Muscle of leg (tissue), 11 donors: ENCODE measurements around the gene CTXND1. TPM values are rescaled to one million over a fixed set of nuclear protein-coding genes. Genes with fewer than 3 reads are reported as not detected.
"Not testable (repeated sequence)": the region's sequence is repeated elsewhere in the genome, so short reads cannot be mapped to it uniquely, and the experiment has no call there.

Experiments used
- DNase-seq: peaks from one replicate; pipeline ENCODE4 v3.0.0; 2013
- H3K27ac ChIP-seq: one replicate; pipeline ENCODE4 v1.5.1; 2013; ENCODE audit warnings: mild to moderate bottlenecking, low read length, control low read depth
- H3K27me3 ChIP-seq: one replicate; pipeline ENCODE4 v1.6.1; 2013; ENCODE audit warnings: low read length; ENCODE audit not compliant: control insufficient read depth, insufficient read depth
- H3K36me3 ChIP-seq: one replicate; pipeline ENCODE4 v1.6.1; 2013; ENCODE audit warnings: low read length; ENCODE audit not compliant: control insufficient read depth, insufficient read depth
- H3K4me1 ChIP-seq: one replicate; pipeline ENCODE4 v1.6.1; 2013; ENCODE audit warnings: low read length; ENCODE audit not compliant: control insufficient read depth, insufficient read depth
- H3K4me3 ChIP-seq: one replicate; pipeline ENCODE4 v1.5.1; 2013; ENCODE audit warnings: low read length, control low read depth
- H3K9me3 ChIP-seq: replicated peaks from 2 replicates; pipeline ENCODE4 v1.6.1; 2013; ENCODE audit warnings: low read depth, low read length; ENCODE audit not compliant: control insufficient read depth
- WGBS: methylation state at CpG from one replicate; pipeline ENCODE4 v1.1.5; 2013; ENCODE audit warnings: missing lambda C conversion rate; ENCODE audit not compliant: insufficient coverage; 5-methylcytosine and 5-hydroxymethylcytosine counted together
- polyA plus RNA-seq, 8 donors: library from polyadenylated mRNA; unstranded; fragments of 120-200 nt; gene quantifications; one replicate each; pipeline versions ENCODE4 v1.2.1 to v1.2.3, GENCODE V29; 2013; ENCODE audit warnings: inconsistent platforms in 1 of 8, low replicate concordance in 1 of 8; ENCODE audit not compliant: insufficient read length in 8 of 8, insufficient read depth in 1 of 8
- total RNA-seq: library from RNA; stranded (reverse); fragments of 120-200 nt; gene quantifications from one replicate; pipeline ENCODE4 v1.2.4, GENCODE V29; 2013

Gene CTXND1
- total and polyA plus RNA-seq, 9 donors: 0.44 to 1.9 (median 0.83) TPM

GRCh38 chr15:80155378-80156175, 96.4 kb downstream of the CTXND1 start:
- H3K4me1 ChIP-seq: peaks cover 18% of the 10 kb centered on the region
- 45% methylated on average over 3 of the region's 16 CpGs for WGBS
- H3K9me3 ChIP-seq, H3K27me3 ChIP-seq, H3K27ac ChIP-seq, H3K4me3 ChIP-seq, DNase-seq: not testable (repeated sequence)
- peaks cover 11% of the 10 kb centered on the region for H3K36me3 ChIP-seq

DNA sequence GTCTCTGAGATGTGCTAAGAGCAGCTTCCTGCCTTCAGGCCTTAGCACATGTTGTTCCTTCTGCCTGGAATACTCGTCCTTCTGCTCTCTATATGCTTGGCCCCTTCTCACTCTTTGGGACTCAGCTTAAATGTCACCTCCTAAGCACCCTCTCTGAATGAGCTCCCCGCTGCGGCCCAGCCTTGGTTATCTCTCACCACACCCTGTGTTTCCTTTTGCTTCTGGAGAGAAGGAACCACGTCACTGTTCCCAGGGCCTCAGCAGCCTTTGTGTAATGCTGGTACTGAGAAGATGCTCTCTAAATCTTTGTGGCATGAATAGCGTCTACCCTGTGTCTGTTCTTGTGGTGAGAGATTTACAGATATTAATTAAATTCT, 97.0 kb downstream of the CTXND1 start:
- no peak overlapping the region for H3K4me3 ChIP-seq
- H3K36me3 ChIP-seq: peaks cover 6% of the 10 kb centered on the region
- no peaks in the 10 kb centered on the region for H3K9me3 ChIP-seq
- no peaks in the 10 kb centered on the region for H3K27me3 ChIP-seq
- no peak overlapping the region for H3K27ac ChIP-seq
- peaks cover 13% of the 10 kb centered on the region for H3K4me1 ChIP-seq
- DNase-seq: no peak
- 56% methylated on average over 1 of the region's 5 CpGs for WGBS

DNA sequence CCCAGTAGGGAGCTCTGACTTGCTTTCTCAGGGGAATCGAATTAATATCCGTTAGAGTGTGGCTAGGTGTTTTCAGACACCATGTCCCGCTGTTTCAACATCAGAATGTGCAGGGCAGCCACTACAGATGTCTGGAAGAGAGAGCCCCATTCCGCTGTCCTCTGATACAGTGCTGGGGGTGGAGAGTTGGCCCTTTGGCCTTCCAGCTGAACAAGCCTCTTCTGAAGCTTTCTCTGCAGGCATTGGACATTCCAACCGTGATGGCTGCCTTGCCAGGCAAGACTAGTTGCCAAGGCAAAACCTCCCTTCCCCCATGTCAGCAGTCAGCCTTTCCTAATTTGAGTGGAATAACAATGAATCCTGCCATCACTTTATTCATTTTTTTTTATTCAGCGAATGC, 97.7 kb downstream of the CTXND1 start:
- Histone ChIP-seq H3K9me3 (no peaks in the 10 kb centered on the region), H3K27ac (no peak overlapping the region), H3K36me3 (no peaks in the 10 kb centered on the region), H3K27me3 (no peaks in the 10 kb centered on the region), H3K4me1 (peaks cover 13% of the 10 kb centered on the region), H3K4me3 (no peak overlapping the region)
- DNase-seq: no peak
- WGBS: 61% methylated on average over 3 of the region's 6 CpGs

- Histone ChIP-seq H3K4me3 (no peak overlapping the region), H3K27me3 (no peaks in the 10 kb centered on the region), H3K4me1 (peaks cover 13% of the 10 kb centered on the region), H3K27ac (no peak overlapping the region), H3K36me3 (no peaks in the 10 kb centered on the region), H3K9me3 (no peaks in the 10 kb centered on the region)
- 45% methylated on average over 2 of the region's 4 CpGs for WGBS
- no peak for DNase-seq
Observed at GRCh38 chr15:80153900-80154299, 98.1 kb downstream of the CTXND1 start.

DNA sequence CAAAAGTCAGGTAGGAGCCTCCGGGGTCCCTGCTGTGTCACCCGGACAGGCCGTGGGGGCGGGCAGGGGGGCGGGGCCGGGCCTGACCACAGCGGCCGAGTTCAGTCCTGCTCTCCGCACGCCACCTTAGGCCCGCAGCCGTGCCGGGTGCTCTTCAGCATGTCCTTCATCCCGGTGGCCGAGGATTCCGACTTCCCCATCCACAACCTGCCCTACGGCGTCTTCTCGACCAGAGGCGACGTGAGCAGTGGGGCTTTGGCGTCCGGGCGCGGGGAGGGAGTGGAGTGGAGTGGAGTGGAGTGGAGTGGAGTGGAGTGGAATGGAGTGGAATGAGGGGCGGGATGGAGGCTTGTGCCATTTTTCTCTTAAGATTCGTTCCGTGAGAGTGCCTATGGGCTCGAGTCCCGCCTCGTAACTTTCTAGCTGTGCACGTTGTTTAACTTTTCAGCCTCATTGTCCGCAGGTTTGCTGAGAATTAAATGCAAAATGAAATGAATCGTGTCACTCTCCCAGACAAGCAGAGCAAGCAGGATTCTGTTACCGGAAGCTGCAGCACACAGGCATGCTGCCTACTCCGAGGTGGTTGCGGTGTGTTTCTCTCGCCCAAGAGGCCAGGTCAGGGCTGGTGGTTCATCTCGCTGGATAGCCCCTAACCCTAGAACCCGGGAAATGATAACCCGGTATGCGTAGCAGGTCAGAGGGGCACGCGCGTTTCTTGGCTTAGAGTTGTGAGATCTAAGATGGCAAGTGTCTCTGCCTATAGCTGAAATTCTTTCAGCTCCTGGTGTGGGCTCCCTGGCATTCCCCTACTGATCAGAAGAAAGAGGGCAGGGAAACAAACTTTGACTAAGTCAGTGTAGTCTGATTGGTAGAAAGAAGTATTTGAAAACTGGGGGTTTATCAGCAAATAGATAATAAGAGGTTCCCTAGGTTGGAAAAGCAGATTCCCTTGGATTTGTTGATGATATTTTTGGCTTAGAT, 98.8 kb downstream of the CTXND1 start, which contains the start of gene FAH:
Gene FAH (plus strand): TSS at position 104 of the 981 bp plus-strand sequence. CDS start 56 bp downstream, at position 160.
- 3% methylated on average over 30 of the region's 45 CpGs for WGBS

DNA sequence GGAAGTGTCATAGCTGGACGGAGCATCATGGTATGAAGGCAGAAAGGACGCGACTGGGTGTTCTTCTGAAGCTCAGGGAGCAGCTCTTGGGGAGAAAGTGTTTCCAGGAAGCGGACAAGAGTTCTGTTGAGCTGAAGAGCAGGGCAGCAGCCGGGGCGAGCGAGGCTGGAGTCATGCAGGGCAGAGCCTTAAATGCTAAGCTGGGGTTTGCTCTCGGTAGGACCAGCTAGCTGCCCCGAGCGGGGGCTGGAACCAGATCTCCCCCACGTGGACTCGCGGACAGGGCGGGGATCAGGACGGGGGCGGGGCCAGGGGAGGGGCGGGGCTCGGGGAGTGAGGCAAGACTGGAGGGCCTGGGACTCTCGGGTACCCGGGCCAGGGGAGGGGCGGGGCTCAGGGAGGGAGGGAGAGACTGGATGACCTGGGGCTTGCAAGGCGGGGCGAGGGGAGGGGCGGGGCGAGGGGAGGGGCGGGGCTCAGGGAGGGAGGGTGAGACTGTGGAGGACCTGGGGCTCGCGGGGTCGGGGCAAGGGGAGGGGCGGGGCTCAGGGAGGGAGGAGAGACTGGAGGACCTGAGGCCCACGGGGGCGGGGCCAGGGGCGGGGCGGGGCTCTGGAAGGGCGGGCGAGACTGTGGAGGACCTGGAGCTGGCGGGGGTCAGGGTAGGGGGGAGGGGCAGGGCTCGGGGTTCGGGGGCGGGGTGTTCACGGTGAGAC, 99.7 kb downstream of the CTXND1 start:
- peak overlapping the region; percentile 80 for H3K27ac ChIP-seq
- peak; percentile 96 for DNase-seq
- peaks cover 13% of the 10 kb centered on the region for H3K4me1 ChIP-seq
- no peaks in the 10 kb centered on the region for H3K9me3 ChIP-seq
- H3K27me3 ChIP-seq: no peaks in the 10 kb centered on the region
- peak overlapping the region; percentile 66 for H3K4me3 ChIP-seq
- no peaks in the 10 kb centered on the region for H3K36me3 ChIP-seq
- WGBS: 2% methylated on average over 11 of the region's 41 CpGs

More for the DNA sequence above, 98.8 kb downstream of the CTXND1 start, which contains the start of gene FAH:
- Histone ChIP-seq H3K4me3 (peak within 1 kb of the TSS; percentile 66), H3K4me1 (peaks cover 13% of the 10 kb centered on the region), H3K36me3 (no peaks in the 10 kb centered on the region), H3K27me3 (no peaks in the 10 kb centered on the region), H3K9me3 (no peaks in the 10 kb centered on the region), H3K27ac (peak within 1 kb of the TSS; percentile 80)
- DNase-seq: peak; percentile 76

DNA sequence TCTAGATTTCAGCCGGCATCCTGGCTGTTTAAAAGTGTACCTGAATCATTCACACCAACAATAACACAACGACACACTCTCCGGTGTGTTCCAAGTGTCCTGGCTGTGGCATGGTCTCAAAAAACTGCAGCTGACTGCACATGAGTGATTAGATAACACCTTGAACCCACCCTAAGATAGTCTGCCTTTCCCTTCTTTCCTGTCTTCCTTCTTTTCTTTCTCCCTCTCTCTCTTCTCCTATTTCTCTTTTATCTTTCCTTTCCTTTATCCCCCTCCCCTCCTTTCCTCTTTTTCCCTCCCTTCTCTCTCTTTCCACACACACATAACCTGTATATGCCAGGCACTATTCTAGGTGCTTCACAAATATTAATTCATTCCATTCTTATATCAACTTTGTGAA, 100.4 kb downstream of the CTXND1 start:
- H3K27ac ChIP-seq: no peak overlapping the region
- H3K9me3 ChIP-seq: no peaks in the 10 kb centered on the region
- H3K4me1 ChIP-seq: peaks cover 13% of the 10 kb centered on the region
- WGBS: 77% methylated on average over 3 of the region's 3 CpGs
- H3K27me3 ChIP-seq: no peaks in the 10 kb centered on the region
- DNase-seq: no peak
- no peak overlapping the region for H3K4me3 ChIP-seq
- H3K36me3 ChIP-seq: no peaks in the 10 kb centered on the region

DNA sequence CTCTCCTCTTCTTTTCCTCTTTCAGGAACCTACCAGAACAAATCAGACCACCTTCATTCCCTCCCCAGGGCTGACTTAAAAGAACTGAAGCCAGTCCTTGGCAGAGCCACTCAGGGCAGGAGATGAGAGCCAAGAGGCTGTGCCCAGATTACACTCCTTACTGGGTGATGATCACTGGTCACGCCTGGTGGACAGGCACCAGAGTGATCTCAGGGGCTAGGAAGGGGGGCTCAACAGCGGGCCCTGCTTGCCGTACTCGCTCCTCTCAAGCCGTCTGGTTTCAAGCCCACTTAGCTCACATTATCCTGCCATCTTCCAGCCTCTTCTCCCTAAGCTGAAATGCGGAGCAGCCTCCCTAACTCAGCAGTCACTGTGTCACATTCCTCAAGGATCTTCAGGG, 100.9 kb downstream of the CTXND1 start:
- WGBS: 55% methylated on average over 6 of the region's 6 CpGs
- H3K4me1 ChIP-seq: peaks cover 13% of the 10 kb centered on the region
- no peaks in the 10 kb centered on the region for H3K36me3 ChIP-seq
- no peak for DNase-seq
- no peaks in the 10 kb centered on the region for H3K27me3 ChIP-seq
- no peak overlapping the region for H3K27ac ChIP-seq
- H3K9me3 ChIP-seq: no peaks in the 10 kb centered on the region
- no peak overlapping the region for H3K4me3 ChIP-seq
